ENCODE results near the gene CSTF2T. TPM values are rescaled to one million over a fixed set of nuclear protein-coding genes. Genes with fewer than 3 reads are reported as not detected.
"Not testable (repeated sequence)": the region's sequence is repeated elsewhere in the genome, so short reads cannot be mapped to it uniquely, and the experiment has no call there.

The CSTF2T gene
- total RNA-seq, 2 experiments from 2014 or later: 36.9 to 39.3 TPM

DNA sequence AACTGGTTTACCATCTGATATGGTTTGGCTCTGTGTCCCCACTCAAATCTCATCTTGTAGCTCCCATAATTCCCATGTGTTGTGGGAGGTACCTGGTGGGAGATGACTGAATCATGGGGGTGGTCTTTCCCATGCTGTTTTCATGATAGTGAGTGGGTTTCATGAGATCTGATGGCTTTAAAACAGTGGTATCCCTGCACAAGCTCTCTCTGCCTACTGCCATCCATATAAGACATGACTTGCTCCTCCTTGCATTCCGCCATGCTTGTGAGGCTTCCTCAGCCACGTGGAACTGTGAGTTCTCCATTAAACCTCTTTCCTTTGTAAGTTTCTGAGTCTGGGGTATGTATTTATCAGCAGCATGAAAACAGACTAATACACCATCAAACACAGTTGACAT lies 10.6 kb downstream of the CSTF2T start:
- H3K27ac Mint-ChIP-seq; CTCF ChIA-PET; ATAC-seq; H3K4me1 Mint-ChIP-seq; H3K36me3 Mint-ChIP-seq; H3K9me3 Mint-ChIP-seq (ENCODE audit: low read depth); DNase-seq; H3K27me3 Mint-ChIP-seq; H3K4me3 Mint-ChIP-seq: not testable (repeated sequence)

DNA sequence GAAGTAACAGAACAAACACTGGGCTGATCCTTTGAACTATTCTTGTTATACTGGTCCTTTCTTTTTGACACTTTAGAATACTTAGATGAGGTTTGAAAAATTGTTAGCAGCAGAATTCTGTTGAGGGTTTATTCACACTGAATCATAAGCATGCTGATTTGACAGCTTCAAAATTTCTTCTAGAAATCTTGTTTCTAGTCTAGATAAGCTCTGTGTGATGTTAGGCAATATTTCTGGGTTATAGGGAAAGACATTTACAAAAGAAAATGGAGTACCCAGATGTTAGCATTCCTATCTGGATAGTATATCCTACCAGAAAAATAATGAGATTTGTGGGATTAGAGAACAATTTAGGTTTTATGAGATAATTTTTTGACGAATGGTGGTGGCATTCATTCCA lies 12.1 kb downstream of the CSTF2T start:
- no peaks in the 10 kb centered on the region for H3K9me3 Mint-ChIP-seq (ENCODE audit: low read depth)
- no peak for ATAC-seq
- CTCF ChIA-PET: no interaction called here
- H3K27me3 Mint-ChIP-seq: peaks cover 9% of the 10 kb centered on the region
- H3K27ac Mint-ChIP-seq: no peak overlapping the region
- no peaks in the 10 kb centered on the region for H3K36me3 Mint-ChIP-seq
- H3K4me3 Mint-ChIP-seq: no peak overlapping the region
- no peaks in the 10 kb centered on the region for H3K4me1 Mint-ChIP-seq
- no peak for DNase-seq

DNA sequence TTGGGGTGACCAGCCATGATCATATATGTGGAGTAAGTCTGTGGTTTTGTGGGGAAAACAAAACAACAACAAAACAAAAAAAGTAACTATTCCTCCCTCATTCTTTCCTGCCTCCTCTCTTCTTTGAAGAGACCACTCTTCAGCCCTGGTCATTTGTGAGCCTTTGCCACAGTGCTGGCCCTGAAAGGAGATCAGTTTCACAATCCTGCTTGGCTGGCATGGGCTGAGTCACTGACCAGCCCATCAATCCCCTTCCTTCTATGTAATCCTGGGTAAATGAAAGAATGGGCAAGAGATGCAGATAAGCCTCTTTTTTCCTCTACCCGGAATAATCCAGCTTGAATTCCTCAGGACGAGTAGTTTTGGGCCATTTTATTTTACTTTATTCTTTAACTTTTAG lies 13.6 kb downstream of the CSTF2T start:
- Mint-ChIP-seq H3K27ac (no peak overlapping the region), H3K27me3 (peaks cover 14% of the 10 kb centered on the region), H3K9me3 (ENCODE audit: low read depth) (no peaks in the 10 kb centered on the region), H3K4me3 (no peak overlapping the region), H3K36me3 (no peaks in the 10 kb centered on the region), H3K4me1 (no peaks in the 10 kb centered on the region)
- DNase-seq (no peak), ATAC-seq (no peak)
- CTCF ChIA-PET: no interaction called here

DNA sequence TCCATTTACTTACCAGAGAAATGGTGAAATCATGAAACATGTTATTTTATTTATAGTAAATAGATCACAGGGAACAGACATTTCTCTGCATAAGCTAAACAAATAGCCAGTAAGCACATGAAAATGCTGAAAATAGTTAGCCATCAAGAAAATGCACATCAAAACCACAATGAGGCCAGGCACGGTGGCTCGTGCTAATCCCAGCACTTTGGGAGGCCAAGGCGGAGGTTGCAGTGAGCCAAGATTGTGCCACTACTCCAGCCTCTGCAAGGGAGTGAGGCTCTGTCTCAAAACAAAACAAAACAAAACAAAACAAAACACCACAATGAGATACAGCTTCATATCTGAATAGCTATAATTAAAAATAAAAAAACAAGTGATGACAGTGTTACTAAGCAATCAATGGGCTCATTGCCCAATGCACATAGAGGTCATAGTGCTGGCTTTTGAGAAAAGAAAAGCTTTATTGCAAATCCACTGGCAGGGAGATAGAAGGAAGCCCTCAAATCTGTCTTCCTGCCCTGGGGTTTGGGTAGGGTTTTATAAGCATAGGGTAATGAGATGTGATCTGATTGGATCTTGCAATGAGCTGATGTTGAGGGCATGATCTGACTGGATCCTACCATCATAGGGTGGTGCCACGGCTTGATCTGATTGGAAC lies 16.2 kb downstream of the CSTF2T start:
- Mint-ChIP-seq H3K9me3 (ENCODE audit: low read depth) (no peaks in the 10 kb centered on the region), H3K4me1 (no peaks in the 10 kb centered on the region), H3K36me3 (no peaks in the 10 kb centered on the region), H3K27ac (no peak overlapping the region), H3K4me3 (no peak overlapping the region), H3K27me3 (peaks cover 22% of the 10 kb centered on the region)
- DNase-seq (no peak), ATAC-seq (no peak)
- CTCF ChIA-PET: no interaction called here

DNA sequence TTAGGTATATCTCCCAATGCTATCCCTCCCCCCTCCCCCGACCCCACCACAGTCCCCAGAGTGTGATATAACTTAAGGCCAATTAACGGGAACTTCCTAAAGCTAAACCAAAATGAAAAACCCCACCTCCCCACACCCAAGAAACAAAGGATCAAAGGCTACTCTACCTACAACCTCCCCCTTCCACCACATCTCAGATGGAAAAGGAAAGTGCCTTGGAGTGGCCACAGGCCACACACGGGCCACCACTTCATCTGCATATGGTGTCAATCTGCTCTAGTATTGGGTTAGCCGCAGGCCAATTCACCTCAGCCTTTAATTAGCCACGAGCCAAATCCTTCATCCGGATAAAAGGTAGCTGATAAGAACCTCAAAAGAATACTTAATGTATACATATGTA lies 19.6 kb downstream of the CSTF2T start:
- Mint-ChIP-seq H3K27me3 (peaks cover 39% of the 10 kb centered on the region), H3K4me3 (no peak overlapping the region), H3K9me3 (ENCODE audit: low read depth) (no peaks in the 10 kb centered on the region), H3K4me1 (no peaks in the 10 kb centered on the region), H3K36me3 (no peaks in the 10 kb centered on the region), H3K27ac (no peak overlapping the region)
- CTCF ChIA-PET: no interaction called here
- DNase-seq: no peak
- no peak for ATAC-seq

DNA sequence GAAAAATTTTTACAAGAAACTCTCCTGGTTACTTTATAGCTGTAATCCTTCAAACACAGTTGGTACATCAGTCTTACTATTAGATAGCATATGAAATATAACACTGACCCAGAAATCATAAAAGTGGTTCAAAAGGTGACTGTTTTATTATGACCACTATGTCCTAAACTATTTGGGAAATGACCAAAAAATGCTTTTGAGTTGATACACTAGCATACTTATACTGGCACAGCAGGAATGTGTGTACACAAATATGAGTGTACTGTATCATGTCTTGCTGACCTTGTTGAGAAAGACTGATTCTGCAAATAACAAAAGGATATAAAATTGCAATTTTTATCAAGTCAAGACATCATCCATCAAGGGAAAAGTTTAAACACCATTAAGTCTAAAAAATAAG lies 24.3 kb downstream of the CSTF2T start:
- ATAC-seq: no peak
- Mint-ChIP-seq H3K36me3 (no peaks in the 10 kb centered on the region), H3K4me1 (no peaks in the 10 kb centered on the region), H3K4me3 (no peak overlapping the region), H3K27me3 (peaks cover 23% of the 10 kb centered on the region), H3K27ac (no peak overlapping the region), H3K9me3 (ENCODE audit: low read depth) (peaks cover 2% of the 10 kb centered on the region)
- CTCF ChIA-PET: no interaction called here
- no peak for DNase-seq

DNA sequence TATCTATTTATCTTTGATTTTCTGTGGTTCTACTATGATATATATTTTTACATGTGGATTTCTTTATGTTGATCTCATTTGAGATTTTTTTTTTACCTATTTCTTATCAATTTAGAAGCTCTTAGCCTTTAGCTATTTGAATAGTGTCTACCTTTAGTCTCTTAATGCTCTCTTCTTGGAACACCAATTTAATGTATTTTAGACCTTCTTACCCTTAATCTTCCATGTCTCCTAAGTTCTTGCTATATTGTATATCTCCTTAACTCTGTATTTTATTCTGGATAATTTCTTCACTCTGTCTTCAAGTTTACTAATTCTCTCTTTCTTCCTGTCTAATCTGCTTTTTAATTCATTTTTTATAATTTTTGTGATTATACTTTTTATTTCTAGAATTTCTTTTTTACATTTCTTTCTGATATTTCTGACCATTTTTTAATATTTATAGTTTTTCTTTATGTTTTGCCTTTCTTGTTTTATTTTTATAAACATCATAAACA lies 27.3 kb downstream of the CSTF2T start:
- H3K27me3 Mint-ChIP-seq: peaks cover 15% of the 10 kb centered on the region
- no peak overlapping the region for H3K4me3 Mint-ChIP-seq
- no peak overlapping the region for H3K27ac Mint-ChIP-seq
- no peaks in the 10 kb centered on the region for H3K4me1 Mint-ChIP-seq
- ATAC-seq: no peak
- DNase-seq: no peak
- H3K9me3 Mint-ChIP-seq (ENCODE audit: low read depth): peaks cover 2% of the 10 kb centered on the region
- CTCF ChIA-PET: no interaction called here
- H3K36me3 Mint-ChIP-seq: no peaks in the 10 kb centered on the region

DNA sequence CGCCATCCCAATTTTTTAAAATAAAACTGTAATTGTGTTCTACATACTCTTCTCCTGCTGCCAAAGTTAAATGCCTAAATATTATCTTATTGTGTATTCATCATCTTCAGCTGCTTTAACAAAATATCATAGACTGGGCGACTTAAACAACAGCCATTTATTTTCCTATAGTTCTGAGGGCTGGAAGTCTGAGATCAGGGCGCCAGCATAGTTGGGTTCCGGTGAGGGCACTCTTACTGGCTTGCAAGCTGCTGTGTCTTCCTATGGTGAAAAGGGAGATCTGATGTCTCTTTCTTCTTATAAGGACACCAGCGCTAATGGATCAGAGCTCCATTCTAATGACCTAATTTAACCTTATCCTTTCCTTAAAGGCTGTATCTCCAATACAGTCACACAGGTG lies 30.4 kb downstream of the CSTF2T start:
- DNase-seq (no peak), ATAC-seq (no peak)
- Mint-ChIP-seq H3K9me3 (ENCODE audit: low read depth) (peaks cover 2% of the 10 kb centered on the region), H3K27ac (no peak overlapping the region), H3K4me3 (no peak overlapping the region), H3K4me1 (no peaks in the 10 kb centered on the region), H3K27me3 (peaks cover 14% of the 10 kb centered on the region), H3K36me3 (no peaks in the 10 kb centered on the region)
- CTCF ChIA-PET: interaction anchor here (1.0 kb wide), 1 partner anchor 61 kb away, joined by 3 read pairs; no protein-coding TSS in a partner anchor

DNA sequence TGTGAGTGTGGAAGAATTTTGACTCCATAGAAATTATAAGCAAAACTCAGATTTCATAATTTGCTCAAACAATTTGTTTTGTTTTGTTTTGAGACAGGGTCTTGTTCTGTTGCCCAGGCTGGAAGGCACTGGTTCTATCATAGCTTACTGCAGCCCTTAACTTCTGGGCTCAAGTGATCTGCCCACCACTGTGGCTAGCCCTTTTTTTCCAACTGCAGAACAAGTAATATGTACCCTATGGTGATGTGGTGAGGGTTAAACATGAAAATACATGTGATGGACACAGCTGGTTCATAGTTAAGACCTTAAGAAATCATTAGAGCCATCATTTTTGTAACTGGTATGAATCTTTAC lies 31.1 kb downstream of the CSTF2T start:
- Mint-ChIP-seq H3K36me3 (no peaks in the 10 kb centered on the region), H3K9me3 (ENCODE audit: low read depth) (peaks cover 2% of the 10 kb centered on the region), H3K27me3 (peaks cover 14% of the 10 kb centered on the region), H3K4me3 (no peak overlapping the region), H3K4me1 (no peaks in the 10 kb centered on the region), H3K27ac (no peak overlapping the region)
- DNase-seq (no peak), ATAC-seq (no peak)
- CTCF ChIA-PET: no interaction called here

DNA sequence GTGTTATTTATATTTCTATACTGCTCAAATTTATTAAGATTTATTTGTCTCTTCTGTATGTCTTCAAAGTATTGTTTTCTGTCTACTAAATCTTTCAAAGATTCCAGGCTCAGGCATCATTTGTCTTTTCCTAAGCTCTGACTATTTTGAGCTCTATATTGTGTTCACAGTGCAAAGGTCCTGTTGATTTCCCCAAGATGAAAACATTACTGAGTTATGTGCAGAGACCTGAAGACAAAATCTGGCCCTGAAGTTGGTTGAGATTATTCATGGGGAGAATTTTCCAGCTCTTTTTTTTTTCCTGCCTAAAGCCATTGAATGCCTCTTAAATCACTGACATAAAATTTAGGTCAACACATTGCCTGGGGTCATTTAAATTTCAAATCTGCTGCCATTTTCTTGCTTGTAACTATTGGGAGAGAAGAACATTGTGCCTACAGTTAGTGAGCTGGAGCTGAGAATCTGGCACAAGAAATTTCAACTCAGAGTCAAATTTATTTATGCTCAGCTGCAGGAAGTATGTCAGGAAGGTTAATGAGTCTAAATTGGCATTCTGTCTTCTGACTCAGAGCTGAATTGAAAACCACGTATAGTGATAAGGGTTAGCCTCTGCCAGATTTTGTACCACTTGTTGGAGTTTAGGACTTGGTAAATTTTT lies 31.6 kb downstream of the CSTF2T start:
- no peak for ATAC-seq
- CTCF ChIA-PET: interaction anchor here (0.7 kb wide), 1 partner anchor 281 kb away, joined by 3 read pairs; no protein-coding TSS in a partner anchor
- Mint-ChIP-seq H3K9me3 (ENCODE audit: low read depth) (peaks cover 2% of the 10 kb centered on the region), H3K4me3 (no peak overlapping the region), H3K4me1 (no peaks in the 10 kb centered on the region), H3K27ac (no peak overlapping the region), H3K27me3 (peaks cover 12% of the 10 kb centered on the region), H3K36me3 (no peaks in the 10 kb centered on the region)
- no peak for DNase-seq

DNA sequence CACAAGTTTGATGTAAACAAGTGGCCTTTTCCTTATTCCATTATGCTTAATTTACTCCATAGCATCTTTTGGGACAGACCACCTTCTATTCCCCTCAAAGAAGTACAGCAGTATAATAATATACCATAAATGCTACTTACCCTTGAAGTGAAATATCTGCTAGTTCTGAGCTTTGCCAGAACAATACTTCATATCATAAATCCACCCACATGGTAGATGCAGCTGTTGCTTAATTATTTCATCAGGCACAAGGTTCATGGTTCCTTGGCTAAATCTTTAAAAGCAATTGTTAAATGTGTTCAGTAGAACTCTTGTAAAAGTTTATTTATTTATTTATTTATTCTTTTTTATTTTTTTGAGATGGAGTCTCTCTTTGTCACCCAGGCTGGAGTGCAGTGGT lies 32.9 kb downstream of the CSTF2T start:
- Mint-ChIP-seq H3K36me3 (no peaks in the 10 kb centered on the region), H3K27ac (no peak overlapping the region), H3K4me3 (no peak overlapping the region), H3K9me3 (ENCODE audit: low read depth) (no peaks in the 10 kb centered on the region), H3K27me3 (peaks cover 12% of the 10 kb centered on the region), H3K4me1 (no peaks in the 10 kb centered on the region)
- ATAC-seq (no peak), DNase-seq (no peak)
- CTCF ChIA-PET: no interaction called here

DNA sequence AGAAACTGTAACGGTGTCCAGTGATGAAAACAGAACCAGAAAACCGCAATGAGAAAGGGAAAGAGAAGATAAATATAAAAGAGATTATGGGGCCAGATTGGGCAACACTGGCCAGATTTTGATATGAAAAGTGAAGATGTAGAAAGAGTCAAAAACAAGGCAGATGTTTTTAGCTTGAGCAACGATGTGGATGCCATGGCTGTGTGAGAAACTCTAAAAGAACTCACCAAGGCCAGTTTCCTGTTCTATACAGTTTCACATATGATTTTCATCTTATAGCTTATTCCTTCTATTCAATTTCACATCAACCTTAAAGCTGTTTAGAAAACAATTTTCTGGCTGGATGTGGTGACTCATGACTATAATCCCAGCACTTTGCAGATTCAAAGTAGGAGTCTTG lies 36.3 kb downstream of the CSTF2T start:
- Mint-ChIP-seq H3K4me3 (no peak overlapping the region), H3K27ac (no peak overlapping the region), H3K9me3 (ENCODE audit: low read depth) (no peaks in the 10 kb centered on the region), H3K36me3 (no peaks in the 10 kb centered on the region), H3K4me1 (no peaks in the 10 kb centered on the region), H3K27me3 (peaks cover 19% of the 10 kb centered on the region)
- ATAC-seq (no peak), DNase-seq (no peak)
- CTCF ChIA-PET: no interaction called here

DNA sequence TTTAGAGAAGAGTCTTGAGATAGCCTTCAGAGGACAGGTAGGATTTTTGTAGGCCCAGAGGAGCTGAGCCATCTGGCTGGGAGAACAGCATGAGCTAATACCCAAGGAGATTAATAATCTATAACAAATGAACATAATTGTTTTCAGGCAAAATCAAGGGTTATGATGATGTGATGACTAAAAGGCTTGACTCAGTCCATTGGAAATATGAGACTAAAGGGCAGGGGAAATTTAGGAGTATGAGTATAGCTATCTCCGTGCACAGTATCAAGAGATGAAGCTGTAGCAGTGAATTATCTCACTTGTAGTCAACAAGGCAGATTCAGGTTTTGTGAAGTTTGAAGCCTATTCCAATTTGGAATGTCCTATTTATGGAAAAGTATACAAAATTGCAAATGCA lies 40.1 kb downstream of the CSTF2T start:
- no peak for DNase-seq
- CTCF ChIA-PET: no interaction called here
- Mint-ChIP-seq H3K4me1 (no peaks in the 10 kb centered on the region), H3K9me3 (ENCODE audit: low read depth) (no peaks in the 10 kb centered on the region), H3K27ac (no peak overlapping the region), H3K4me3 (no peak overlapping the region), H3K36me3 (no peaks in the 10 kb centered on the region), H3K27me3 (peaks cover 11% of the 10 kb centered on the region)
- ATAC-seq: no peak

DNA sequence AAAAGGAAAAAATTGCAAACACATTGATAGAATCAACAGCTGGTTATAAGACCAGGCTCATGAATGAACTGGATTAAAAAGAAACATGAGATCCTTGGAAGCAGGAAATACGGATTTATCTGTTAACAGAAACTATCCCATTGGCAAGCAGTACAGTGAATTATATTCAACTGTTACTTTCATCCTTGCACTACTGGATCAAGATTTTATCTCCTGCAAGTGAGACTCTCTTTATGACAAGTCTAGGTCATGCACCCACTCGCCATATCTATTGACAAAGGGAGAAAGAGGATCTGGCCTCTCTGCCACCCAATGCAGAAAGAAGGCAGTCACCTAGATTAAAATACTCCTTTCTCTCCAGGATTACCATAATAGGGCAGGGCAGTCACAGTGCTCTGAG lies 41.4 kb downstream of the CSTF2T start:
- no peak overlapping the region for H3K4me3 Mint-ChIP-seq
- no peaks in the 10 kb centered on the region for H3K9me3 Mint-ChIP-seq (ENCODE audit: low read depth)
- H3K4me1 Mint-ChIP-seq: no peaks in the 10 kb centered on the region
- no peaks in the 10 kb centered on the region for H3K36me3 Mint-ChIP-seq
- no peak overlapping the region for H3K27ac Mint-ChIP-seq
- CTCF ChIA-PET: no interaction called here
- ATAC-seq: no peak
- DNase-seq: no peak
- peaks cover 14% of the 10 kb centered on the region for H3K27me3 Mint-ChIP-seq
